Measurements from ENCODE around the gene PRKRA.
"Not testable (repeated sequence)": the region's sequence is repeated elsewhere in the genome, so short reads cannot be mapped to it uniquely, and the experiment has no call there.

Gene PRKRA

DNA sequence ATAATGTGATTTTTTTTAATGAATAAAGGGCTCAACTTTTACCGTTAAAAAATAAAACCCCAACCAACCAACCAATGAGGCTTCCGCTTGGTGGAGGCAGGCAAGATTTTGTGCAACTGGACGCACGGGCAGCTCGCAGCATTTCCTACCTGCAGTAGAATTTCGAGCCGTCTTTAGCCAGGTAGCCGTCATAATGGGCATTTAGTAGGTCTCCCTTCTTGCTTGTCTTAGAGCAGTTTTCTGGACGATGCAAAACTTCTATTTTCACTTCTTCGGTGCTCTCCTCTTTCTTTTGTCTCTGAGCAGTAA lies 27.1 kb upstream of the PRKRA start:
- peak overlapping the region; percentile 64 for H3K4me3 ChIP-seq (ENCODE audit: low read depth, low read length)
- TF ChIP-seq, protein P1, sequence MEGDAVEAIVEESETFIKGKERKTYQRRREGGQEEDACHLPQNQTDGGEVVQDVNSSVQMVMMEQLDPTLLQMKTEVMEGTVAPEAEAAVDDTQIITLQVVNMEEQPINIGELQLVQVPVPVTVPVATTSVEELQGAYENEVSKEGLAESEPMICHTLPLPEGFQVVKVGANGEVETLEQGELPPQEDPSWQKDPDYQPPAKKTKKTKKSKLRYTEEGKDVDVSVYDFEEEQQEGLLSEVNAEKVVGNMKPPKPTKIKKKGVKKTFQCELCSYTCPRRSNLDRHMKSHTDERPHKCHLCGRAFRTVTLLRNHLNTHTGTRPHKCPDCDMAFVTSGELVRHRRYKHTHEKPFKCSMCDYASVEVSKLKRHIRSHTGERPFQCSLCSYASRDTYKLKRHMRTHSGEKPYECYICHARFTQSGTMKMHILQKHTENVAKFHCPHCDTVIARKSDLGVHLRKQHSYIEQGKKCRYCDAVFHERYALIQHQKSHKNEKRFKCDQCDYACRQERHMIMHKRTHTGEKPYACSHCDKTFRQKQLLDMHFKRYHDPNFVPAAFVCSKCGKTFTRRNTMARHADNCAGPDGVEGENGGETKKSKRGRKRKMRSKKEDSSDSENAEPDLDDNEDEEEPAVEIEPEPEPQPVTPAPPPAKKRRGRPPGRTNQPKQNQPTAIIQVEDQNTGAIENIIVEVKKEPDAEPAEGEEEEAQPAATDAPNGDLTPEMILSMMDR (IDR thresholded peaks at IDR 0.05; ENCODE audit: borderline replicate concordance, insufficient read depth, low read depth, low read length), result no peak

DNA sequence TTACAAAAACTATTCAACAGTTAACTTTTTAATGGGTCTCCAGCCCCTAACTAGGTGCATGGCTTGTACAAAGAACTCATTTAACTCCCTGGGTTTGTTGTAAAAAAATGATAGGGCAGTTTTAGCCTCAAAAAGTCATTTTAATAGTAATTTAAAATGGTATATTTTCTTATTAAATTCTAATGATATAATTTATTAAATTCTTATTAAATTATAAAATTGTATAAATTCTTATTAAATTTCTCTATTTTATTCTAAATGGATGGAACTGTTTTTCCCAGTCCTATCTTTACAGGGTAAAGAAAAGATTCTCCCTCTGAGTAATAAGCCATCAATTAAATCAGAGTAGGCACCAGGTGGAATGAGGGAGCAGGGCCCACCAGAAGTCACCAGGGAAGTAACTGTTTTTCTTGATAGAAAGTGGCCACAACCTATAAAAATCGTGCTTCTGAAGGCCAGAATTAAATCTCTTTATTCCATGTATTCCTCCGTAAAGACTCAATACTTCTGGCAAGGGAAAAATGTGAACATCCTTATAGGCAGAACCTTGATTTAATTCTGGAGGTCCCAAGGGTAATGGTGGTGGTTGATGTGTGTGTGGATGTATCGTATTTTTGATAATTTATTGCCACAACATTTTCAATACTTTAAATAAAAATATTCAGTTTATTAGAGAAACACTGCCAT lies 26.6 kb upstream of the PRKRA start:
- H3K4me3 ChIP-seq (ENCODE audit: low read depth, low read length), result peak overlapping the region; percentile 64
- TF ChIP-seq, protein P1 (IDR thresholded peaks at IDR 0.05; ENCODE audit: borderline replicate concordance, insufficient read depth, low read depth, low read length), result no peak

DNA sequence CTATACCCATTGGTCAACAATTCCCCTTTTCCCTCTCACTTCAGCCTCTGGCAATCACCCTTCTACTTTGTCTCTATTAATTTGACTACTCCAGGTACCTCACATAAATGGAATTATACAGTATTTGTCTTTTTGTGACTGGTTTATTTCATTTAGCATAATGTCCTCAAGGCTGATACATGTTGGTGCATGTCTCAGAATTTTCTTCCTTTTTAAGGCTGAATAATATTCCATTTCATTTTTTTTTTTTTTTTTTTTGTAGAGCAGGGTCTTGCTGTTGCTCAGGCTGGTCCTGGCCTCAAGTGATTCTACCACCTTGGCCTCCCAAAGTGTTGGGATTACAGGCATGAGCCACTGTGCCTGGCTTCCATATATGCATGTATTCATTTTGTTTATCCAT lies 25.5 kb upstream of the PRKRA start:
- no peak overlapping the region for H3K4me3 ChIP-seq (ENCODE audit: low read depth, low read length)

DNA sequence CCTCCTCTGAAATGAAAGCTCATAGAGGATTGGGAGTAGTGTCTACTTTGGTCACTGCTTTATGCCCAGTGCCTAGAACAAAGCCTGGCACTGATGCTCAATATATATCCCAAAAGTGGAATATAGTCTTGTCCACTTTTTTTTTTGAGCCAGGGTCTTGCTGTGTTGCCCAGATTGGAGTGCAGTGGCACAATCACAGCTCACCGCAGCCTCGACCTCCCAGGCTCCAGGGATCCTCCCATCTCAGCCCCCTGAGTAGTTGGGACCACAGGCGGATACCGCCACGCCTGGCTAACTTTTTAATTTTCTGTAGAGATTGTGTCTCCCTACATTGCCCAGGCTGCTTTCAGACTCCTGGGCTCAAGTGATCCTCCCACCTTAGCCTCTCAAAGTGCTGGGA lies 23.6 kb upstream of the PRKRA start:
- H3K4me3 ChIP-seq (ENCODE audit: low read depth, low read length), result no peak overlapping the region
- TF ChIP-seq, protein P1 (IDR thresholded peaks at IDR 0.05; ENCODE audit: borderline replicate concordance, insufficient read depth, low read depth, low read length), result no peak

More for the DNA sequence above, 25.5 kb upstream of the PRKRA start:
- TF ChIP-seq, protein P1 (IDR thresholded peaks at IDR 0.05; ENCODE audit: borderline replicate concordance, insufficient read depth, low read depth, low read length), result no peak

DNA sequence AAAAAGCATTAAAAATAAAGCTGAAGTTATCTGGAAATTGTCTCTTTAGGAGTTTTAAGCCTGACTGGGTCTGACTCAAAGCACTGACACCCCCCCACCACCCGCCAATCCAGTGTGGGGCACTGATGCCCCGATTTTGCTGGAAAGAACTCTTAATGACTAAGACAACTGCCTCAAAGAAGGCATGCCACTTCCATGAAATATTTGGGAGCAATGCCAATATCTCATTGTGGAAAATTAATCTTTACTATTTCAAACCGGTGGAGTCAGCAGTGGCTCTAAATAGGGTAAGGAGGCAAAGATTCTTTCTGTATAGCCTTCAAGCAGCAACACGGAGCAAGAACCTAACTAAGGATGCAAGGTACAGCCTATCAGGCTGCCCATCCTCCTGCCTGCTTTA lies 23.0 kb upstream of the PRKRA start:
- TF ChIP-seq, protein P1 (IDR thresholded peaks at IDR 0.05; ENCODE audit: borderline replicate concordance, insufficient read depth, low read depth, low read length), result no peak

DNA sequence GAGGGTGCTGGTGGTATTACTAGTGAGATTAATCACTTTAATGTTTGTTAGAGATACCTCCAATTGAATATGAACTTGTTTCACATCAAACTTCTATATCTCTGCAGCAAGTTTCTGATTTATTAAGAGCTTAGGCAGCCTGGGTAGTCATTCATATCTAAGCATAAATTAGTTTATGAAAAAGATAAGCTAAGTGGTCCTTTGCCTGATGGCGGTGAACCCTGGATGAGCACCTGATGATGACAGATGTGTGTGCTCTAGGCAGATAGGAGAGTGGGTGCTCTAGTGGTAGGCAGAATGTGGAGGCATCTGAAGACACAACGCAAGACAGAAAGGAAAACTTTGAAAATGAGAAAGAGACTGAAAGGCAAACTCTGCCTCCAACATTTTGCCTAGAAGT lies 22.4 kb upstream of the PRKRA start:
- TF ChIP-seq, protein P1 (IDR thresholded peaks at IDR 0.05; ENCODE audit: borderline replicate concordance, insufficient read depth, low read depth, low read length), result no peak
- no peak overlapping the region for H3K4me3 ChIP-seq (ENCODE audit: low read depth, low read length)

More for the DNA sequence above, 23.0 kb upstream of the PRKRA start:
- H3K4me3 ChIP-seq (ENCODE audit: low read depth, low read length), result no peak overlapping the region

DNA sequence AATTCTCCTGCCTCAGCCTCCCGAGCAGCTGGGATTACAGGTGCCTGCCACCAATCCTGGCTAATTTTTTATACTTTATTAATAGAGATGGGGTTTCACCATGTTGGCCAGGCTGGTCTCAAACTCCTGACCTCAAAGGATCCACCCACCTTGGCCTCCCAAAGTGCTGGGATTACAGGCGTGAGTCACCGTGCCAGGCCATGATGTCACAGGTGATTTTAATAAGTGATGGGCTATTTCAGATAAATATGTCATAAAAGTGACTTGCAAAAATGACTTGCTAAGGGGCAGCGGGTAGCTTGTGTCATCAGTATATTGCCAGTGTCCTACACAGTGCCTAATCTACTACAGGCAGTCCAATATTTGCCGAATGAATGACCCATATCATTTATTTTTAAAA lies 20.3 kb upstream of the PRKRA start:
- not testable (repeated sequence) for H3K4me3 ChIP-seq (ENCODE audit: low read depth, low read length)
